Dendritic cell treated with granulocyte-macrophage colony-stimulating factor and Interleukin-4, amounts not matched to agents 40 ng/mL and 50 ng/mL, for 4 days (primary cell): ENCODE data around the gene PCK2.

Experiments used
- H3K27ac Mint-ChIP-seq: one replicate; pipeline ENCODE4 v1.8.0; 2022; ENCODE audit warnings: mild to moderate bottlenecking, mixed read lengths
- H3K27me3 Mint-ChIP-seq: one replicate; pipeline ENCODE4 v1.8.0; 2022; ENCODE audit warnings: mild to moderate bottlenecking, mixed read lengths
- H3K36me3 Mint-ChIP-seq: one replicate; pipeline ENCODE4 v1.8.0; 2022; ENCODE audit warnings: low read depth, mixed read lengths
- H3K4me1 Mint-ChIP-seq: one replicate; pipeline ENCODE4 v1.8.0; 2022; ENCODE audit warnings: low read depth, mixed read lengths
- H3K4me3 Mint-ChIP-seq: one replicate; pipeline ENCODE4 v1.8.0; 2022; ENCODE audit warnings: mild to moderate bottlenecking, moderate library complexity, mixed read lengths
- H3K9me3 Mint-ChIP-seq: one replicate; pipeline ENCODE4 v1.8.0; 2022; ENCODE audit warnings: mixed read lengths
- intact Hi-C: fragments of 100-400 bp; cut with micrococcal nuclease; formaldehyde crosslinking; loops from one replicate; pipeline ENCODE4 v1.15.0; 2022

The PCK2 gene

DNA sequence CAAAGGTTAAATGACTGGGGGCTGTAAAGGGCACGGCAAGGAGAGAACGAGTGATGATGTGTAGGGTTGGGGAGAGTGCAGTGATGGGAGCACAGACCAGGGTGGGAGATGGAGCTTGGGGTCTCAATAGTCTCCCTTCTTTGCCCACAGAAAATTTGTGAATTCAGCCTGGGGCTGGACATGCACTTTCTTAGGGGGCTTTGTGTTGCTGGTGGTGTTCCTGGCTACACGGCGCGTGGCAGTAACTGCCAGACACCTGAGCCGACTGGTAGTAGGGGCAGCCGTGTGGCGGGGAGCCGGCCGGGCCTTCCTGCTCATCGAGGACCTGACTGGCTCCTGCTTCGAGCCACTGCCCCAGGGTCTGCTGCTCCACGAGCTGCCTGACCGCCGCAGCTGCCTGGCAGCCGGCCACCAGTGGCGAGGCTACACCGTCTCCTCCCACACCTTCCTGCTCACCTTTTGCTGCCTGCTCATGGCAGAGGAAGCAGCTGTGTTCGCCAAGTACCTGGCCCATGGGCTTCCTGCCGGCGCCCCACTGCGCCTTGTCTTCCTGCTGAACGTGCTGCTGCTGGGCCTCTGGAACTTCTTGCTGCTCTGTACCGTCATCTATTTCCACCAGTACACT is 38.1 kb downstream of the PCK2 start:
- Mint-ChIP-seq H3K27me3 (no peaks in the 10 kb centered on the region), H3K4me3 (no peak overlapping the region)

DNA sequence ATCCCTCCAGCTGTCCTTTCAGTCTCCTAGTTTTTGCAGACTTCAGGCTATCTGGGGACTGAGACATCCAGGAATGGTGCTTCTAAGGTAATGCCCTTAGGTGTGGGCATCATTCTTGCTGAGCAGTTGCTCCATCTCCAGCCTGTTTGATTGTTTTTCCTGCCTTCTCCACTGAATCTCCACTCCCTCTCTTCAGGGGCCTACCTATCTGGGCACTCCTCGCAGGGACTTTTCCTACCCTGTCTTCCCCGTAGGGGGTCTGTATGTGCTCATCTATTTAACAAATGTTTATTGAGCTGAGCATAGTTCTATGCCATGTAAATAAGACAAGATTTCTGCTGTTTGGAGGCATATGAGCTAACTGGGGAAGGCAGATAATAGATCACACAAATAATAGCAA is 38.9 kb downstream of the PCK2 start:
- intact Hi-C loops = no loop called here
- Mint-ChIP-seq H3K4me1 (peaks cover 42% of the 10 kb centered on the region), H3K4me3 (no peak overlapping the region), H3K9me3 (no peaks in the 10 kb centered on the region), H3K36me3 (peaks cover 40% of the 10 kb centered on the region), H3K27me3 (no peaks in the 10 kb centered on the region), H3K27ac (no peak overlapping the region)

More for the DNA sequence above, 38.1 kb downstream of the PCK2 start:
- Mint-ChIP-seq H3K36me3 (peaks cover 32% of the 10 kb centered on the region), H3K9me3 (no peaks in the 10 kb centered on the region), H3K27ac (peak overlapping the region; percentile 52), H3K4me1 (peaks cover 34% of the 10 kb centered on the region)
- intact Hi-C loops = no loop called here

DNA sequence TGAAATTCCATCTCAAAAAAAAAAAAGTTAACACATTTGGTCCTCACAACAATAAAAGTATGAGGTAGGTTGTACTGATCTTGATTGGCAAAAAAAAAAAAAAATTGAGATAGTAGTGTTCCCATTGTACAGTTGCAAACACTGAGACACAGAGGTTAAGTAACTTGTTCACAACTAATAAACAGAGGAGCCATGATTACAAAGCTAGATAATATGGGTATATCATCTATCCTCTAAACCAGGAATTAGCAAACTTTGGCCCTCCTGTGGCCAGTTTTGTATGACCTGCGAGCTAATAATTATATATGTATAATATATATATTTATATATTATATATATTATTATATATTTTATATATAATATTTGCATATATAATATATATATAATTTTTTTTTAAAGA is 39.6 kb downstream of the PCK2 start:
- Mint-ChIP-seq H3K4me1 (peaks cover 50% of the 10 kb centered on the region), H3K4me3 (no peak overlapping the region), H3K27me3 (no peaks in the 10 kb centered on the region), H3K27ac (no peak overlapping the region), H3K9me3 (no peaks in the 10 kb centered on the region), H3K36me3 (peaks cover 48% of the 10 kb centered on the region)
- intact Hi-C loops = no loop called here

DNA sequence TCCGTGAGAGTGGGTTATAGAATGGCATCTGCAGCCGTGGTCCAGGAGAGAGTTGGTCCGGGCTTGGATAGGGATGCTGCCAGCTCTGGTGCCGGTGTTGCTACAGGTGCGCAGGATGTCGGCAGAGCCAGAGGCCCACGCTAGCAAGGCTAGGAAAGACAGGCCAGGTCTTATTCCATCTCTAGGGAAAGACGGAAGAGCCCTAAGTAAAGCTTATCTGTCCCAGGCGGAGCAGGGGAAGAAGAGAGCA is 41.4 kb downstream of the PCK2 start:
- intact Hi-C loops = no loop called here
- Mint-ChIP-seq H3K27me3 (no peaks in the 10 kb centered on the region), H3K27ac (peak overlapping the region; percentile 76), H3K9me3 (no peaks in the 10 kb centered on the region), H3K4me3 (peak overlapping the region; percentile 85), H3K4me1 (peaks cover 64% of the 10 kb centered on the region), H3K36me3 (peaks cover 60% of the 10 kb centered on the region)

DNA sequence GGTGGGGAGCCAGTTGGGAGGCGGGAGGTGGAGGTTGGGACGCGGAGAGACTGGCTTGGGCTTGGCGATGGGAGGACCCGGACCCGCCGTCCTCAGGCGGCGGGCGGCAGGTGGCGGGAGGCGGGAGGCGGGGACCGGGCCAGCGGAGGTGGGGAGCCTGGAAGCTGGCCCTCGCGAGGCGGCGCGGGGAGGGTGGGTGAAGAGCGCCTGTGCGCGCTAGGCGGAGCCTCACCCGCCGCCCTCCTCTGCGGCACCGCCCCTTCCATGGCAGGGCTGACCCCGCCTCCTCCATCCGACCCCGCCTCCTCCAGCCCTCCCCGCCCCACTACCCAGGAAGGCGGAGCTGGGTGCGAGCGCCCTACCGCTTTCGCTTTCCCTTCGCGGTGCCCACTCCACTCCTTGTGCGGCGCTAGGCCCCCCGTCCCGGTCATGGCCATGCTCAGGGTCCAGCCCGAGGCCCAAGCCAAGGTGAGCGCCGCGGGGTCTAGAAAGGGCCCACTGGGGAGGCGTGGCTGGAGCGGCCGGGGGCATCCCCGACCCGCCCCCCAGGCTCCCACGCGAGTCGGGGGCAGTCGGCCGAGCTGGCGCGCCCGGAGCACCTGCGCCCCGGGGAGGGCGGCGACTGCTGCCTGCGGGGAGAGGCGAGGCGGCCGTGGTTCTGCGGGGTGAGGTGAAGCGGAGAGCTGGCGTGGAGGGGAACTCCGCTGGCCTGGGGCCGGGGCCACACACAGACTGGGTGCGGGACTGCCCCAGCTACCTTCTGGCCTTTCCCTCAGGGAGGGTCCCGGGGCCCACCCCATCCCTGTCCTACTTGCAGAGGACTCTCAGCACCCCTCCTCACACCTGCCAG is 41.9 kb downstream of the PCK2 start, which contains the start of gene PSME1:
Gene PSME1, plus strand, starts transcription at position 361 of the 850 bp plus-strand sequence. Its CDS starts 69 bp downstream, at position 430.
- intact Hi-C loops = loop anchor here (1.0 kb wide), 1 partner anchor 21 kb away; no protein-coding TSS in a partner anchor
- Mint-ChIP-seq H3K9me3 (no peaks in the 10 kb centered on the region), H3K4me1 (peaks cover 64% of the 10 kb centered on the region), H3K27me3 (no peaks in the 10 kb centered on the region), H3K36me3 (peaks cover 61% of the 10 kb centered on the region), H3K4me3 (peak within 1 kb of the TSS; percentile 85), H3K27ac (peak within 1 kb of the TSS; percentile 76)

DNA sequence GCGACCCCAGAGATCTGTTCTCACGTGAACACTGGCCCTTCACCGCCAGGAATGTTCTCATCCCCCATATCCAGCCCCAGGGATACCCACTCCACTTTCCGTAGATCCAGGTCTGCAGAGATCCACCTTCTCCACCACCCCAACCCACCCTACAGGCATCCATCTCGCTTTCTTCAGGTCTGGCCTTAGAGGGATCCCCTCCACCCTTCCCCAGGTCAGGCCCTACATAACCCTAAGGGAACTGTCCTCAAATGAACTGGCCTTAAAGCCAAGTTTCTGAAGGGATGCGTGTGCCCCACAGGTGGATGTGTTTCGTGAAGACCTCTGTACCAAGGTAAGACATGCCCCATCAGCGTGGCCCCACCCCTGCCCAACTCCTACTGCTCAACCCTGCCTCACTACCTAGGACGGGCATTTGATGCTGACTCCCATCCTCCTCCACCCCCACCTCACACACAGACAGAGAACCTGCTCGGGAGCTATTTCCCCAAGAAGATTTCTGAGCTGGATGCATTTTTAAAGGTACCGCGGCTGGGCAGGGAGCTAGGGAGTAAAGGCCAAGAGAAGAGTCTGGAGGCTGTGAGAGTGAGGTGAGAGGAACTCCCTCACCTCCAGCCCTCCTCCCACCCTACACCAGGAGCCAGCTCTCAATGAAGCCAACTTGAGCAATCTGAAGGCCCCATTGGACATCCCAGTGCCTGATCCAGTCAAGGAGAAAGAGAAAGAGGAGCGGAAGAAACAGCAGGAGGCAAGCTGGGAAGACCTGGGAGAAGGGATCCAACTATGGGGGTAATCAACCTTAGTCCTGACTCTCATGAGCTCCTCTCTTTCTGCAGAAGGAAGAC is 42.8 kb downstream of the PCK2 start:
- Mint-ChIP-seq H3K9me3 (no peaks in the 10 kb centered on the region), H3K4me3 (peak overlapping the region; percentile 85), H3K36me3 (peaks cover 57% of the 10 kb centered on the region), H3K4me1 (peaks cover 62% of the 10 kb centered on the region), H3K27me3 (no peaks in the 10 kb centered on the region), H3K27ac (peak overlapping the region; percentile 76)
- intact Hi-C loops = loop anchor here (1.0 kb wide), 1 partner anchor 22 kb away; no protein-coding TSS in a partner anchor

DNA sequence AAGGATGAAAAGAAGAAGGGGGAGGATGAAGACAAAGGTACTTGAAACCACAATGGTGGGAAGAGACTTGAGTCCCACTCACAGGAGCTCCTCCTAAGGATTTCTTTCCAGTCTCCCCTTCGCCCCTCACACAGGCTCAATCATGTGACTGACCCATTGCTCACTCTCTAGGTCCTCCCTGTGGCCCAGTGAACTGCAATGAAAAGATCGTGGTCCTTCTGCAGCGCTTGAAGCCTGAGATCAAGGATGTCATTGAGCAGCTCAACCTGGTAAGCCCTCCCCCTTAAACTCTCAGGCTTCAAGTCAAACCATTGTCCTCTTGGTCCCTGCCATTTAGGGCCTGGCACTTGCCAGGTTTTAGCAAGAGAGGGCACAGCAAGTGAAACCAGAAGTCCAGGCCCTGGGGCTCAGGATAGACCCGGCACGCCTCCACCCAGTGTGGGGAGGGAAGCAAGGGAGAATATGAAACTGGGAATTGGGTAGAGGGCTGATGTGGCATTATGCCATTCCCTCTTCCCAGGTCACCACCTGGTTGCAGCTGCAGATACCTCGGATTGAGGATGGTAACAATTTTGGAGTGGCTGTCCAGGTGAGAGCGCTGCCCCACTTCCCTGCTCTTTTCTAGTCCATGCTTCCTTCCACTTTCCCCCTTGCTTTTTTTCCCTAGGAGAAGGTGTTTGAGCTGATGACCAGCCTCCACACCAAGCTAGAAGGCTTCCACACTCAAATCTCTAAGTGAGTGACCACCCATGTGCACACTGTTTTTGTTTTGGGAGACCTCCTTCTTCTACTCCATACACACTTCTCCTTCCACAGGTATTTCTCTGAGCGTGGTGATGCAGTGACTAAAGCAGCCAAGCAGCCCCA is 43.7 kb downstream of the PCK2 start:
- Mint-ChIP-seq H3K4me1 (peaks cover 66% of the 10 kb centered on the region), H3K27me3 (no peaks in the 10 kb centered on the region)
- intact Hi-C loops = no loop called here

DNA sequence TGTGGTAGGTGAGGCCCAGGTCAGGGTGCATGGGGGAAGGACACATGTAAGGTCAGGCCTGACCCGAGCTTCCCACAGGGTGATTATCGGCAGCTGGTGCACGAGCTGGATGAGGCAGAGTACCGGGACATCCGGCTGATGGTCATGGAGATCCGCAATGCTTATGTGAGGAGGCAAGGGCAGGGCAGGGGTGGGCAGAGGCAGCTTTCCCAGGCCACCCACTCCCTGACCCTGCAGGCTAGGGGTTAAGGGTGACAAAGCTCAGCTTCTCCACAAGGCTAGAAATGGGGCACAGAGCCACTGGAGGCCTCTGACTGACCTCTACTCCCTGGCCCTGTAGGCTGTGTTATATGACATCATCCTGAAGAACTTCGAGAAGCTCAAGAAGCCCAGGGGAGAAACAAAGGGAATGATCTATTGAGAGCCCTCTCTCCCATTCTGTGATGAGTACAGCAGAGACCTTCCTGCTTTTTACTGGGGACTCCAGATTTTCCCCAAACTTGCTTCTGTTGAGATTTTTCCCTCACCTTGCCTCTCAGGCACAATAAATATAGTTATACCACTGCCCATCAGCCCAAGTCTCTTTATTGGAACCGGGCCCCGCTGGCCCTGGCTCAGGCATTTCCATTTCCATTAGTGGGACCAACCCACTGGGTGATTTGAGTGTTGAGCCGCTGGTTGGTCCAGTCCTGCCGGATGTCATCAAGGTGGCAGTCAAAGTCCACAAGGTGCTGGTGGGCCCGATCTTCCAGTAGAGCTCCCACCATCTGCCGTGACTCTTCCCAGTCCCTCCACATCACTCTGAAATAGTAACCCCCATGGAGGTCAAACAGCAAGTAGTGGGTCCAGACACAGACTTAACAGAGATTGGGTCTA is 44.5 kb downstream of the PCK2 start:
- H3K9me3 Mint-ChIP-seq = no peaks in the 10 kb centered on the region

More for the DNA sequence above, 43.7 kb downstream of the PCK2 start:
- Mint-ChIP-seq H3K4me3 (no peak overlapping the region), H3K27ac (peak overlapping the region; percentile 76), H3K36me3 (peaks cover 52% of the 10 kb centered on the region), H3K9me3 (no peaks in the 10 kb centered on the region)

DNA sequence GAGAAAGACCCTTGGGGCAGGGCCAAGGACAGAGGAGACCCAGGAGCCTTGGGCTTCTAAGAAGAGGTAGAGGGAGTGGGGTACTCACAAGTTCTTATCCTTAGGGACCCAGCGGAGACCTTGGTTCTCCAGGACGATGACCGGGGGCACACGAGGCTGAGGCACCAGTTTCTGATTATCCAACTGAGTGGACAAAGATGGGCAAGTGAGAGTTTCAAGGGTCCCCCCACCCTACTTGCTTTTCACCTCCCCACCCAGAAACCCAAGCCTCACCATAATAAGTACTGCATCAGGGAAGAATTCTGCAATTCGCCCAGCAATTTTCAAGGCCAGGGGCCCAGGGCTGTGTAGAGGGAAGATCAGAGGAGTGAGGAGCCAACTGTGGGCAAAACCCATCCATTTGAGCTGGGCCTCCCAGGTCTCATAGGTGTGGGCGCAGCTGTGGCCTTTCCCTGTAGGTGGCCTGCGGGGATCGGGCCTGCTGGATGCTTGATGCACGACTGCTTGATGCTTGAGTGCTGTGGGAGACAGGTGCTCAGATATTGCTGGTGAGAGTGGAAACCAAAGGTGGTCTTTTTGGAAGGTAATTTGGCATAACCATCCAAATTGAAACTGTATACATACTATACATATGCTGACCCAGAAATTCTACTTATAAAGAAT is 45.3 kb downstream of the PCK2 start:
- H3K9me3 Mint-ChIP-seq = no peaks in the 10 kb centered on the region
- H3K4me1 Mint-ChIP-seq = peaks cover 72% of the 10 kb centered on the region
- no peaks in the 10 kb centered on the region for H3K27me3 Mint-ChIP-seq
- H3K27ac Mint-ChIP-seq = peak overlapping the region; percentile 42
- intact Hi-C loops = no loop called here
- peaks cover 65% of the 10 kb centered on the region for H3K36me3 Mint-ChIP-seq
- no peak overlapping the region for H3K4me3 Mint-ChIP-seq

More for the DNA sequence above, 44.5 kb downstream of the PCK2 start:
- H3K36me3 Mint-ChIP-seq = peaks cover 57% of the 10 kb centered on the region
- H3K4me1 Mint-ChIP-seq = peaks cover 67% of the 10 kb centered on the region
- intact Hi-C loops = no loop called here
- H3K27me3 Mint-ChIP-seq = no peaks in the 10 kb centered on the region
- H3K4me3 Mint-ChIP-seq = no peak overlapping the region
- H3K27ac Mint-ChIP-seq = peak overlapping the region; percentile 76

DNA sequence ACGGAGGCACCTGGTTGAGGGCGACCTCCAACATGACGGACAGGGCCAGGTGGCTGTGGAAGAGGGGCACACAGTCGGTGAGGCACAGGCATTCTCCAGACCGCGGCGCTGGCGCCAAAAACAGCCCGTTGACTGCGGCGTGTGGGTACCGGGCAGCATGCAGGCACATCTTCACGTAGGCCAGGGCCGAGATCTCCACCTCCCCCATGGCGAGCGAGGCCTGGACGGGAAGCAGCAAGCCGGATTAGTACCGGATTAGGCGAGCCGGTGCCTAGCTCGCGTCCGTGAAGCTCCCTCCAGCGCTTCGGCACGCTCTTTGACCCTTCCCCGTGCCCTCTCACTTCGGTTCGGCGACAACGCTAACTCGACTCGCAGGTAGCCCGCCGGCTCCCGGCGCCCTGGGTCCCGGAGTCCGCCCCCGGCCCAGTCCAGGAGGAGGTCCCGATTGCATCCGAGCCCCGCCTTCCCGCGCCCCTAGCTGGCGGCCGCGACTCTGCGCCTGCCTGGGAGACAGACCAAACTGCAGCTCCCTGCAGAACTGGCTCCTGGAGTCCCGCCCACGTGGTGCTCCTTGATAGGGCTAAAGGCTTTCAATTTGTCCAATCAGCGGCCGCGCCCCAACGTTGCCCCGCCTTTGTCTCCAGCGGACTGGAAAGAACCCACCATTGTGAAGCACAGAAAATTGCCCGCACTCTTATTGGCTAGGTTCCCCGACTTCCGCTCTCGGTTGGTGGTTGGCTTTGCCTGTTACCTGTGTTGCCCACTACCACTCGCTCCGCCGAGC is 47.2 kb downstream of the PCK2 start, which contains the start of gene EMC9:
Gene EMC9, minus strand, starts transcription at position 495 of the 784 bp plus-strand sequence. Its CDS starts 287 bp downstream, at position 208.
- intact Hi-C loops = loop anchor here (1.0 kb wide), 1 partner anchor 27 kb away; the partner anchor contains the start of genes DCAF11 and NRL
- Mint-ChIP-seq H3K9me3 (no peaks in the 10 kb centered on the region), H3K4me3 (peak within 1 kb of the TSS; percentile 95), H3K27me3 (no peaks in the 10 kb centered on the region), H3K4me1 (peaks cover 82% of the 10 kb centered on the region), H3K27ac (peak within 1 kb of the TSS; percentile 86), H3K36me3 (peaks cover 81% of the 10 kb centered on the region)

DNA sequence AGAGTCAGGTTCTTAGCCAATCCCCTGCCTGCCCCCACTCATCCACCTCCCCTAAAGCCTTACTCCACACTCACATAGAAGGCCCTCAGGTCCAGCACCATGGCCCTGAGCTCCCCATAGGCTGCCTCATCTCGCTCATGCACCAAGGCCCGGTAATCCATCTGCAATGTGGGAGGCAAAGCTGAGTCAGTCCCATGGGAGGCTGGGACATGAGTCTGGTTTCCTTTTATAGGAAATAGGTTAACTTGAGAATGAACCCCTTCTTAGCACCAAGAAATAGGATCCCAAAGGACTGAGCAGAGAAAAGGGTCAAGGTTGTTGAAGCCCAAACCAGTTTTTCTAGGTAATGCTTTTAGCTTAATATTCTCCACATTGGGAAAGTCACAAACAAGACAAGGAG is 49.4 kb downstream of the PCK2 start:
- H3K27ac Mint-ChIP-seq = no peak overlapping the region
- no peak overlapping the region for H3K4me3 Mint-ChIP-seq
- H3K9me3 Mint-ChIP-seq = no peaks in the 10 kb centered on the region
- intact Hi-C loops = no loop called here
- H3K36me3 Mint-ChIP-seq = peaks cover 80% of the 10 kb centered on the region
- H3K27me3 Mint-ChIP-seq = no peaks in the 10 kb centered on the region
- peaks cover 69% of the 10 kb centered on the region for H3K4me1 Mint-ChIP-seq
